SK-N-SH treated with all-trans-retinoic acid at 6 μM for 48 hours (cell line): Measurements from ENCODE around the gene ASTN1.

Experiments
- ATAC-seq: fragments of 200-7000 bp; cut with Tn5 transposase; 3 replicates; pipeline ENCODE4 v1.9.1; 2020; ENCODE audit warnings: mild to moderate bottlenecking, moderate library complexity
- ARNTL ChIP-seq: fragments of 450-650 bp; formaldehyde crosslinking; IDR thresholded peaks from 2 replicates; pipeline ENCODE4 v1.5.0; 2020; ENCODE audit warnings: low read depth, mild to moderate bottlenecking, moderate library complexity, borderline replicate concordance
- BACH2 ChIP-seq: fragments of 250-450 bp; sonication (Bioruptor Pico); IDR thresholded peaks from 2 replicates; pipeline ENCODE4 v1.9.0; 2021; ENCODE audit warnings: mild to moderate bottlenecking, borderline replicate concordance
- ESRRG ChIP-seq: fragments of 250-450 bp; sonication (Bioruptor Pico); IDR thresholded peaks from 2 replicates; pipeline ENCODE4 v1.6.1; 2021; ENCODE audit warnings: mild to moderate bottlenecking
- GLIS3 ChIP-seq: fragments of 250-450 bp; sonication (Bioruptor Pico); IDR thresholded peaks from 2 replicates; pipeline ENCODE4 v1.5.0; 2020; ENCODE audit warnings: mild to moderate bottlenecking, moderate library complexity
- ISL1 ChIP-seq: fragments of 250-450 bp; sonication (Bioruptor Pico); IDR thresholded peaks from 2 replicates; pipeline ENCODE4 v2.1.2; 2022; ENCODE audit warnings: mild to moderate bottlenecking, moderate library complexity
- OSR1 ChIP-seq: fragments of 250-450 bp; sonication (Bioruptor Pico); IDR thresholded peaks from 2 replicates; pipeline ENCODE4 v1.8.0; 2022; ENCODE audit warnings: moderate library complexity, mild to moderate bottlenecking, inconsistent platforms
- PPARA ChIP-seq: fragments of 250-450 bp; sonication (Bioruptor Pico); IDR thresholded peaks from 2 replicates; pipeline ENCODE4 v1.5.0; 2020; ENCODE audit warnings: mild to moderate bottlenecking, borderline replicate concordance
- RARB ChIP-seq: fragments of 250-450 bp; sonication (Bioruptor Pico); IDR thresholded peaks from 2 replicates; pipeline ENCODE4 v1.8.0; 2021; ENCODE audit warnings: mild to moderate bottlenecking, moderate library complexity
- SNAI2 ChIP-seq: fragments of 250-450 bp; sonication (Bioruptor Pico); IDR thresholded peaks from 2 replicates; pipeline ENCODE4 v1.5.0; 2020; ENCODE audit warnings: mild to moderate bottlenecking, moderate library complexity
- TCF4 ChIP-seq: fragments of 250-450 bp; sonication (Bioruptor Pico); IDR thresholded peaks from 2 replicates; pipeline ENCODE4 v1.8.0; 2021; ENCODE audit warnings: mild to moderate bottlenecking, moderate library complexity, borderline replicate concordance
- TOX ChIP-seq: fragments of 250-450 bp; sonication (Bioruptor Pico); IDR thresholded peaks from 2 replicates; pipeline ENCODE4 v1.8.0; 2021; ENCODE audit warnings: mild to moderate bottlenecking, moderate library complexity, borderline replicate concordance
- ZC3H10 ChIP-seq: fragments of 250-450 bp; sonication (Bioruptor Pico); IDR thresholded peaks from 2 replicates; pipeline ENCODE4 v1.5.1; 2021; ENCODE audit warnings: mild to moderate bottlenecking, moderate library complexity
- ZFP3 ChIP-seq: fragments of 250-450 bp; sonication (Bioruptor Pico); IDR thresholded peaks from 2 replicates; pipeline ENCODE4 v1.5.0; 2020; ENCODE audit warnings: mild to moderate bottlenecking, moderate library complexity
- ZFP30 ChIP-seq: fragments of 450-650 bp; formaldehyde crosslinking; IDR thresholded peaks from 2 replicates; pipeline ENCODE4 v1.5.0; 2022; ENCODE audit warnings: mild to moderate bottlenecking, moderate library complexity
- ZNF565 ChIP-seq: fragments of 450-650 bp; formaldehyde crosslinking; conservative IDR thresholded peaks from 2 replicates; pipeline ENCODE4 v1.5.0; 2020; ENCODE audit warnings: low read depth, mild to moderate bottlenecking, moderate library complexity
- ZNF70 ChIP-seq: fragments of 450-650 bp; formaldehyde crosslinking; IDR thresholded peaks from 2 replicates; pipeline ENCODE4 v1.5.0; 2020; ENCODE audit warnings: mild to moderate bottlenecking, moderate library complexity
- ZNF8 ChIP-seq: fragments of 450-650 bp; formaldehyde crosslinking; IDR thresholded peaks from 2 replicates; pipeline ENCODE4 v1.5.0; 2020; ENCODE audit warnings: mild to moderate bottlenecking, moderate library complexity
- TF ChIP-seq, protein P1 (sequence below): fragments of 250-450 bp; sonication (Bioruptor Pico); IDR thresholded peaks from 2 replicates; pipeline ENCODE4 v1.5.1; 2020; ENCODE audit warnings: low read depth, mild to moderate bottlenecking, moderate library complexity
- TF ChIP-seq, protein P2 (sequence below): fragments of 250-450 bp; sonication (Bioruptor Pico); IDR thresholded peaks from 2 replicates; pipeline ENCODE4 v1.5.1; 2021; ENCODE audit warnings: mild to moderate bottlenecking, moderate library complexity
- TF ChIP-seq, protein P3 (sequence below): fragments of 250-450 bp; sonication (Bioruptor Pico); IDR thresholded peaks from 2 replicates; pipeline ENCODE4 v1.5.0; 2020; ENCODE audit warnings: mild to moderate bottlenecking, moderate library complexity
- TF ChIP-seq, protein P4 (sequence below): fragments of 250-450 bp; sonication (Bioruptor Pico); IDR thresholded peaks from 2 replicates; pipeline ENCODE4 v1.8.0; 2020; ENCODE audit warnings: mild to moderate bottlenecking, moderate library complexity, borderline replicate concordance
- TF ChIP-seq, protein P5 (sequence below): fragments of 250-450 bp; sonication (Bioruptor Pico); IDR thresholded peaks from 2 replicates; pipeline ENCODE4 v1.8.0; 2021; ENCODE audit warnings: low read depth, mild to moderate bottlenecking, moderate library complexity, borderline replicate concordance

ASTN1 gene

DNA sequence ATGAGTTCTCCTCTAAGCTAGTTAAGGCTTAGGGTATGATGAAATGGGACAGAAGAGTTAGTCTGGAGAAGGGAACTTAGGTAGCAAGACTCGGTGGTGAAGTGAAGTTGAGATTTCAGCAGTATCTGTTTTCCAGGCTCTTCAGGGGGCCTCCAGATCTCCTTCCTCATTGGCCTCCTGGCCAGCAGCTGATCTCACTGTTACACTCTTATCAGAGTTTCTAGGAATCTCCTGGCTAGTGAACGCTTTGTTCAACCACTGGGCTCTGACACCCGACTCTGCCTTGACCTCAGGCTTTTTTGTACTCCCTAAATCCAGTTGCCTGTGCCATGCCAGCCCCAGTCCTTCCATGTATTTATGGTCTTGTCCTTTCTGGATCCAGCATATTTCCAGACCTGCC is 311.0 kb downstream of the ASTN1 start:
- ATAC-seq: no peak
- no peak for TF ChIP-seq RARB
- TF ChIP-seq TCF4: no peak
- TF ChIP-seq PPARA (CRISPR knock-in tag): no peak
- TF ChIP-seq ZFP3: no peak
- TF ChIP-seq ZNF565 (CRISPR knock-in tag): no peak
- no peak for TF ChIP-seq ZNF8
- TF ChIP-seq GLIS3 (CRISPR knock-in tag): no peak
- TF ChIP-seq ZFP30 (CRISPR knock-in tag): no peak
- no peak for TF ChIP-seq ARNTL (CRISPR knock-in tag)
- TF ChIP-seq OSR1 (CRISPR knock-in tag): no peak
- no peak for TF ChIP-seq BACH2
- TF ChIP-seq, protein P1, sequence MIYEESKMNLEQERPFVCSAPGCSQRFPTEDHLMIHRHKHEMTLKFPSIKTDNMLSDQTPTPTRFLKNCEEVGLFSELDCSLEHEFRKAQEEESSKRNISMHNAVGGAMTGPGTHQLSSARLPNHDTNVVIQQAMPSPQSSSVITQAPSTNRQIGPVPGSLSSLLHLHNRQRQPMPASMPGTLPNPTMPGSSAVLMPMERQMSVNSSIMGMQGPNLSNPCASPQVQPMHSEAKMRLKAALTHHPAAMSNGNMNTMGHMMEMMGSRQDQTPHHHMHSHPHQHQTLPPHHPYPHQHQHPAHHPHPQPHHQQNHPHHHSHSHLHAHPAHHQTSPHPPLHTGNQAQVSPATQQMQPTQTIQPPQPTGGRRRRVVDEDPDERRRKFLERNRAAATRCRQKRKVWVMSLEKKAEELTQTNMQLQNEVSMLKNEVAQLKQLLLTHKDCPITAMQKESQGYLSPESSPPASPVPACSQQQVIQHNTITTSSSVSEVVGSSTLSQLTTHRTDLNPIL (CRISPR knock-in tag): no peak
- TF ChIP-seq, protein P2, sequence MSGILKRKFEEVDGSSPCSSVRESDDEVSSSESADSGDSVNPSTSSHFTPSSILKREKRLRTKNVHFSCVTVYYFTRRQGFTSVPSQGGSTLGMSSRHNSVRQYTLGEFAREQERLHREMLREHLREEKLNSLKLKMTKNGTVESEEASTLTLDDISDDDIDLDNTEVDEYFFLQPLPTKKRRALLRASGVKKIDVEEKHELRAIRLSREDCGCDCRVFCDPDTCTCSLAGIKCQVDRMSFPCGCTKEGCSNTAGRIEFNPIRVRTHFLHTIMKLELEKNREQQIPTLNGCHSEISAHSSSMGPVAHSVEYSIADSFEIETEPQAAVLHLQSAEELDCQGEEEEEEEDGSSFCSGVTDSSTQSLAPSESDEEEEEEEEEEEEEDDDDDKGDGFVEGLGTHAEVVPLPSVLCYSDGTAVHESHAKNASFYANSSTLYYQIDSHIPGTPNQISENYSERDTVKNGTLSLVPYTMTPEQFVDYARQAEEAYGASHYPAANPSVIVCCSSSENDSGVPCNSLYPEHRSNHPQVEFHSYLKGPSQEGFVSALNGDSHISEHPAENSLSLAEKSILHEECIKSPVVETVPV: no peak
- TF ChIP-seq TOX: no peak
- TF ChIP-seq, protein P3, sequence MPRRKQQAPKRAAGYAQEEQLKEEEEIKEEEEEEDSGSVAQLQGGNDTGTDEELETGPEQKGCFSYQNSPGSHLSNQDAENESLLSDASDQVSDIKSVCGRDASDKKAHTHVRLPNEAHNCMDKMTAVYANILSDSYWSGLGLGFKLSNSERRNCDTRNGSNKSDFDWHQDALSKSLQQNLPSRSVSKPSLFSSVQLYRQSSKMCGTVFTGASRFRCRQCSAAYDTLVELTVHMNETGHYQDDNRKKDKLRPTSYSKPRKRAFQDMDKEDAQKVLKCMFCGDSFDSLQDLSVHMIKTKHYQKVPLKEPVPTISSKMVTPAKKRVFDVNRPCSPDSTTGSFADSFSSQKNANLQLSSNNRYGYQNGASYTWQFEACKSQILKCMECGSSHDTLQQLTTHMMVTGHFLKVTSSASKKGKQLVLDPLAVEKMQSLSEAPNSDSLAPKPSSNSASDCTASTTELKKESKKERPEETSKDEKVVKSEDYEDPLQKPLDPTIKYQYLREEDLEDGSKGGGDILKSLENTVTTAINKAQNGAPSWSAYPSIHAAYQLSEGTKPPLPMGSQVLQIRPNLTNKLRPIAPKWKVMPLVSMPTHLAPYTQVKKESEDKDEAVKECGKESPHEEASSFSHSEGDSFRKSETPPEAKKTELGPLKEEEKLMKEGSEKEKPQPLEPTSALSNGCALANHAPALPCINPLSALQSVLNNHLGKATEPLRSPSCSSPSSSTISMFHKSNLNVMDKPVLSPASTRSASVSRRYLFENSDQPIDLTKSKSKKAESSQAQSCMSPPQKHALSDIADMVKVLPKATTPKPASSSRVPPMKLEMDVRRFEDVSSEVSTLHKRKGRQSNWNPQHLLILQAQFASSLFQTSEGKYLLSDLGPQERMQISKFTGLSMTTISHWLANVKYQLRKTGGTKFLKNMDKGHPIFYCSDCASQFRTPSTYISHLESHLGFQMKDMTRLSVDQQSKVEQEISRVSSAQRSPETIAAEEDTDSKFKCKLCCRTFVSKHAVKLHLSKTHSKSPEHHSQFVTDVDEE (CRISPR knock-in tag): no peak
- no peak for TF ChIP-seq ZC3H10 (CRISPR knock-in tag)
- no peak for TF ChIP-seq ISL1 (CRISPR knock-in tag)
- TF ChIP-seq, protein P4, sequence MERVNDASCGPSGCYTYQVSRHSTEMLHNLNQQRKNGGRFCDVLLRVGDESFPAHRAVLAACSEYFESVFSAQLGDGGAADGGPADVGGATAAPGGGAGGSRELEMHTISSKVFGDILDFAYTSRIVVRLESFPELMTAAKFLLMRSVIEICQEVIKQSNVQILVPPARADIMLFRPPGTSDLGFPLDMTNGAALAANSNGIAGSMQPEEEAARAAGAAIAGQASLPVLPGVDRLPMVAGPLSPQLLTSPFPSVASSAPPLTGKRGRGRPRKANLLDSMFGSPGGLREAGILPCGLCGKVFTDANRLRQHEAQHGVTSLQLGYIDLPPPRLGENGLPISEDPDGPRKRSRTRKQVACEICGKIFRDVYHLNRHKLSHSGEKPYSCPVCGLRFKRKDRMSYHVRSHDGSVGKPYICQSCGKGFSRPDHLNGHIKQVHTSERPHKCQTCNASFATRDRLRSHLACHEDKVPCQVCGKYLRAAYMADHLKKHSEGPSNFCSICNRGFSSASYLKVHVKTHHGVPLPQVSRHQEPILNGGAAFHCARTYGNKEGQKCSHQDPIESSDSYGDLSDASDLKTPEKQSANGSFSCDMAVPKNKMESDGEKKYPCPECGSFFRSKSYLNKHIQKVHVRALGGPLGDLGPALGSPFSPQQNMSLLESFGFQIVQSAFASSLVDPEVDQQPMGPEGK (CRISPR knock-in tag): no peak
- TF ChIP-seq ZNF70 (CRISPR knock-in tag): no peak
- no peak for TF ChIP-seq SNAI2 (CRISPR knock-in tag)

DNA sequence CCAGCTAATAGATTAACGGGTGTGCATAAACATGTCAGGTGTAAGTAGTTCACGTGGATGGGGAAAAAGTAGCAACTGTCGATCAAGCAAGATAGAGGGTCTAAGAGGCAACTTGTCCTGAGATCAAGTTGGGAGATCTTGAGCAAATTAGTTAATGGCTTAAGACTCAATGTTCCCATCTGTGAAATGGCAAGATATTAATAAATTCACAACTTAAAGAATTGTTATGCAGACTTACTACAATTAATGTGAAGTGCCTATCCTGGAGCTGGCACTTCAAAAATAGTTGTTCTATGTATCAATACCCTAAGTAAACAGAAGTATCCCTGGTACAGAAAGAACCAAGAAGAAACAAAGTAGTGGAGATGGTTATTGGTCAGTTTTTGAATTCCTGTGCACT is 312.4 kb downstream of the ASTN1 start:
- TF ChIP-seq ZNF565 (CRISPR knock-in tag) (no peak), BACH2 (no peak), ZNF70 (CRISPR knock-in tag) (no peak), ESRRG (CRISPR knock-in tag) (no peak), TOX (no peak)
- TF ChIP-seq, protein P5, sequence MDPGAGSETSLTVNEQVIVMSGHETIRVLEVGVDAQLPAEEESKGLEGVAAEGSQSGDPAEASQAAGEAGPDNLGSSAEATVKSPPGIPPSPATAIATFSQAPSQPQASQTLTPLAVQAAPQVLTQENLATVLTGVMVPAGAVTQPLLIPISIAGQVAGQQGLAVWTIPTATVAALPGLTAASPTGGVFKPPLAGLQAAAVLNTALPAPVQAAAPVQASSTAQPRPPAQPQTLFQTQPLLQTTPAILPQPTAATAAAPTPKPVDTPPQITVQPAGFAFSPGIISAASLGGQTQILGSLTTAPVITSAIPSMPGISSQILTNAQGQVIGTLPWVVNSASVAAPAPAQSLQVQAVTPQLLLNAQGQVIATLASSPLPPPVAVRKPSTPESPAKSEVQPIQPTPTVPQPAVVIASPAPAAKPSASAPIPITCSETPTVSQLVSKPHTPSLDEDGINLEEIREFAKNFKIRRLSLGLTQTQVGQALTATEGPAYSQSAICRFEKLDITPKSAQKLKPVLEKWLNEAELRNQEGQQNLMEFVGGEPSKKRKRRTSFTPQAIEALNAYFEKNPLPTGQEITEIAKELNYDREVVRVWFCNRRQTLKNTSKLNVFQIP (CRISPR knock-in tag): no peak
- TF ChIP-seq, protein P2: no peak
- ATAC-seq: no peak

DNA sequence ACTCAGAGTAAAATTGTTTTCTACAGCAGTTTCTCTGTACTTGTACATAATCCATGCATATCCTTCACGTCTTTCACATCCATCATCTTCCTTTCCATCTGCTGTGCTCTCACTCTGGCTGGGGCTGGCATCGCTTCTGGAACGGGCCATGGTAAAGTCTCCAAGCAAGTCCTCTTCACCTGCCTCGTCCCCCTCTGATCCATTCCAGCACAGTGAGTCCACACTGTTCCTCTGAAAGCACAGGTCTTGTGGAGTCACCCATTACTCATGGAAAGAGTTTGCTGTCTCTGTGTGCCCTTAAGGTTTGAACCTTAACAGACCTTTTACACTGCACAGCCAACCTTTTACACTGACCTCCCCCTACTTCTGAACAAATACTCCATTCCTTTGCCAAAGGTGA is 313.6 kb downstream of the ASTN1 start:
- TF ChIP-seq TOX: no peak
- TF ChIP-seq, protein P4 (CRISPR knock-in tag): no peak
- no peak for TF ChIP-seq RARB
- TF ChIP-seq ESRRG (CRISPR knock-in tag): no peak
- no peak for TF ChIP-seq ZNF565 (CRISPR knock-in tag)
- no peak for TF ChIP-seq ZC3H10 (CRISPR knock-in tag)
- TF ChIP-seq ZFP30 (CRISPR knock-in tag): no peak
- TF ChIP-seq ARNTL (CRISPR knock-in tag): no peak
- TF ChIP-seq ZFP3: no peak
- no peak for TF ChIP-seq ZNF70 (CRISPR knock-in tag)
- TF ChIP-seq, protein P2: no peak
- ATAC-seq: no peak
